NCI-H187 treated with DMSO at 0.1 percent for 48 hours (cell line): ENCODE measurements around the gene MIER2.

Experiments used
- DNase-seq: peaks from one replicate; lab custom pipeline; 2025; lab: John Stamatoyannopoulos, UW

Gene MIER2

DNA sequence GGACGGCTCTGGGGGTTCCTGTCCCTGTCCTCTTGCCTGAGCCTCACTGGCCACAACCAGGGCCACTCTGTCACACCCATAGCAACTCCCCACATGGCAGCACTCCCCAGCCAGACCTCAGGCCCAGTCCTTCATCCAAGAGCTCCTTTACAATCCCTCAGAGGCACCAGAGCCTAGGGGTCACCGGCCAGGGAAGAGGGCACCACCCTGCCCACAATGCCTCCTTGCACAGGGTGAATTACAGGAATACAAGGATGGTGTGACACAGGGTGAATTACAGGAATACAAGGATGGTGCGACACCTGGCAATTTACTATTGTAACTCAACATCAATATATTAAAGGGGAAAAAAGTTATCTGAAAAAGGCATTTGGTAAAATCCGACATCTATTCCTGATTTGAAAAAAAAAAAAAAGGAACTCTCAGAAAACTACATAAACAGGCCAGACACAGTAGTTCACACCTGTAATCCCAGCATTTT lies 16.5 kb downstream of the MIER2 start:
- no peak for DNase-seq

DNA sequence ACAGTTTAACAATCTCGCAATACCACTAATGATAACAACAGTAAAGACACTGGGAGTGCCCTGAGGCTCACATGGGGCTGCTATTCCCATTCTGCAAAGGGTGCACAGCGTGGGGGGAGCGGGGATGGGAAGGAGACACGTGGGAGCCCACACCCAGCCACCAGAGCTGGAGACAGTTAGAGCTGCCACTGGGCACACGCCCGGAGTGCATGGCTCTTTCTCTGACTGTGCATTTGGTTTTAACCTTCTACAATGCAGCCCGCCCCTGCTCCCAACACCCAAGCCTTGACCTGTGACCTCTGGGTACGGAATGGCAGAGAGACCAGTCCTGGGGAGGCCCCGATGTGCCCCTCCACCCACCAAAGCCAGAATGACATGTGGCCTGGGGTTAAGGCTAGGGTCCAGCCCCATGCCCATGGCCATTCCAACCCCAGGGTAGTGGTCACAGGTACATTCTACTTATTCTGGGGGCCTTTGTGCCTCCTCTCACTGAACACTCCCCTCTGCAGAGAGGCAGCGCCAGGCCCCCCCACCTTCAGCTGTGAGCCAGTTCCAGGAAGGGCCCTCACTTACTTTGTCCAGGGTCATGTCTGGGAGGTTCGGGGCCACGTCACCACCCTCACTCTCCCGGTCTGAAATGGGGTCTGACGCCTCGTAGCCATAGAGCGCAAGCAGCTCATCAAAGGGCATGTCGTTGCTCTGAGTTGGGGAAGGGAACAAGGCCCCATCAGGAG lies 17.1 kb downstream of the MIER2 start:
- no peak for DNase-seq

DNA sequence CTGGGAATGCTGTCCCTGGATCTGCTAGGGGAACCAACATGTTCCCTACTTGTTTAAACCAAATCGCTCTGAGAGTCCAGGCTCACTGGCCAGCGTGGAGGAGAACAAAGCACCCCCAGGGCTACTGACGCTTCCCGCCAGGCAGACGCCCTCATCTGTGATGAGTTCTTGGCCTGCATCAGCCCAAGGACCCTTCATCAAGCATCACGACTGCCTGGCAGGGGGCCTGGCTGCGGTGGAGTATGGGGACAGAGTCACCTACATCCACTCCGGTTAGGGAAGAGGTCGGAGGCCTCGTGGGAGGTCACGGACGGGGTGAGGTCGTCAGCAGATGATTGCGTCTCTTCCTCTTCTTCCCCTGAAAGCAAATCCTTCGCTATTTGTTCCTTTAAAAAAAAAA lies 17.7 kb downstream of the MIER2 start:
- DNase-seq: no peak

DNA sequence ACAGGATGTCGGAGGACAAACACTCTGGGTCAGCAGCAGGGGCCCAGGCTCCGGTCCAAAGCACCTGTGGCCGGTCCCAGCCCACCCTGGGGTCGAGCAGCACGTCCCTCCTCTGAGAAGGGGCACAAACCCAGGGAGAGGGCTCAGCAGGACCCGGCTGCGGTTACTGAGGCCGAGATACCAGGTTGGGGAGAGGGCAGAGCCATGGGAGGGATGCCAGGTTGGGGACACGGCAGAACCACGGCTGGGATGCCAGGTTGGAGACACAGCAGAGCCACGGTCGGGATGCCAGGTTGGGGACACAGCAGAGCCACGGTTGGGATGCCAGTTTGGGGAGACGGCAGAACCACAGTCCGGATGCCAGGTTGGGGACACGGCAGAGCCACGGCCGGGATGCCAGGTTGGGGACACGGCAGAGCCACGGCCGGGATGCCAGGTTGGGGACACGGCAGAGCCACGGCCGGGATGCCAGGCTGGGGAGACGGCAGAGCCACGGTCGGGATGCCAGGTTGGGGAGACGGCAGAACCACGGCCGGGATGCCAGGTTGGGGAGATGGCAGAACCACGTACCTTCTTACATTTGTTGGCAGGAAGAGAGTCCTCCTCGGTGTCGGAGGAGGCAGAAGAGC lies 18.5 kb downstream of the MIER2 start:
- DNase-seq: no peak

DNA sequence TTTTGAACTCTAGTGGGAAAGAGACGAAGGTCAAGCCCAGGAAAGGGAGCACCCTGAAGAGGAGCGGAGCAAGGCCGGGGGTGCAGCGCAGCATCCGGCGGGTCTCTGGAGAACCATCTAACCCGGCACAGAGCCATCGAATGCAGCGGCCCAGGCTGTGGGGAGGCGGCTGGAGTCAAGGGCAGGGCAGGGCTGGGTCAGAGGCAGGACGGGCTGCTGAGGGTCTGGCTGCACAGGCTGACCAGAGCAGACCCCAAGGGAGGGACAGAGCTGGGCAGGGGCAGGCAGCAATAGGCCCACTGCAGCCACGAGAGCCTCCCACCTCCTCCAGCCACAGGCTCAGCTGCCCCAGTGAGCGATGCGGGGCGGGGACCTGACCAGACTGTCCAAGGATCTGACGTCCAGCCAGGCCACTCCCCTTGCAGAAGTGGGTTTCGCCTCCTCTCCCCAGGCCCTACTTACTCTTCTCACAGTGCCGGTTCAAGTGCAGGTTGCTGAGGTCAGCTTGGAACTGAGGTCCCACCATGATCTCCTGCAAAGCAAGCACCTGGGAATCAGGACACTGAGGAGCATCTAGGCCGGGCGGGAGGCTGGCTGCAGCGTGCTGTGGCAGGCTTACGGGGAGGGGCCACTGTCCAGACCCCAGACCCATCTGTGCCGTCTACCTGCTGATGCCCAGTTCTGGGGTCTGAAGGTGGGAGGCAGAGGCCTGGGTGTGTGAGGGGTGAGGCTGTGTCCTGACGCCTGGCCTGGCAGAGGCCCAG lies 19.2 kb downstream of the MIER2 start:
- DNase-seq: no peak

DNA sequence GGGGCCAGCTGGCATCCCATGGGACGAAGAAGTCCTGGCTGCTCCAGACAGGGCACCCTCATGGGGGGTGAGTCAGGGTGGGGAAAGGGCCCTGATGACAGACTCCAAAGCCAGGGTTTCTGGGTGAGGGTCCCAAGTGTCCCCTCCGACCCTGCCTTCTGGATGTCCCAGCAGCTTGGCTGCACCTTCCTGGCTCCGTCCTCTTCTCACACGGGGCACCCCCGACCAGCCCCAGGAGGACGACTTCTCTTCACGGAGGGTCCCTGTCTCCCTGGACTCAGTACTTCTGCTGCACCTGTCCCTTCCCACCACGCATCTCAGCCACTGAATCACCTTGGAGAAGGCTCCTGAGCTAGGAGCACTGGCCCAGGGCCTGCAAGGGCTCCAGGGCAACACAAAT lies 19.9 kb downstream of the MIER2 start:
- DNase-seq: no peak

DNA sequence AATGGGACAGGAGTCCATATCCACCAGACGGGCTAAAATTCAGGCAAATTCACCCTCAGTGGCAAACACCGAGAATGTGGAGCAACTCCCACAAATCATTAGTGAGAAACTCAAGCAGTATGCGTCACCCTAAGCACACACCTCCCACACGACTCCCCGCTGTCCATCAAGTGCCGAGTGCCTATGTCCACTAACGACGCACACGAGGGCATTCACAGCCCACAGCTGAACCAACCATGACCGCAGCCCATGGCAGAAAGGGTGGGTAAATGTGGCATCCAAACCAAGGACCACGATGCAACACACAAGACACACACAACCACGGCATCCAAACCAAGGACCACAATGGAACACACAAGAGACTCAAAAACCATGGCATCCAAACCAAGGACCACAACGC lies 22.0 kb downstream of the MIER2 start:
- DNase-seq: no peak

DNA sequence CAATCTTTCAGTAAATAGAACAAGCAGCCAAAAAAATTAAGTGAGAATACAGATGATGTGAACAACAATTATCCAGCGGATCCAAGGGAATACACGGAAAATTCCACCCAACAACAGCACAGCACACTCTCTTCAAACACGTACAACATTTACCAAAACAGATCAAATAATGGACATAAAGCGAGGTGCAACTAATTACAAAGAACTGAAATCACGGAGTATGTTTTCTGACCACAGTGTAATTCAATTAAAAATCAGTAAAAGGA lies 26.2 kb downstream of the MIER2 start:
- no peak for DNase-seq

DNA sequence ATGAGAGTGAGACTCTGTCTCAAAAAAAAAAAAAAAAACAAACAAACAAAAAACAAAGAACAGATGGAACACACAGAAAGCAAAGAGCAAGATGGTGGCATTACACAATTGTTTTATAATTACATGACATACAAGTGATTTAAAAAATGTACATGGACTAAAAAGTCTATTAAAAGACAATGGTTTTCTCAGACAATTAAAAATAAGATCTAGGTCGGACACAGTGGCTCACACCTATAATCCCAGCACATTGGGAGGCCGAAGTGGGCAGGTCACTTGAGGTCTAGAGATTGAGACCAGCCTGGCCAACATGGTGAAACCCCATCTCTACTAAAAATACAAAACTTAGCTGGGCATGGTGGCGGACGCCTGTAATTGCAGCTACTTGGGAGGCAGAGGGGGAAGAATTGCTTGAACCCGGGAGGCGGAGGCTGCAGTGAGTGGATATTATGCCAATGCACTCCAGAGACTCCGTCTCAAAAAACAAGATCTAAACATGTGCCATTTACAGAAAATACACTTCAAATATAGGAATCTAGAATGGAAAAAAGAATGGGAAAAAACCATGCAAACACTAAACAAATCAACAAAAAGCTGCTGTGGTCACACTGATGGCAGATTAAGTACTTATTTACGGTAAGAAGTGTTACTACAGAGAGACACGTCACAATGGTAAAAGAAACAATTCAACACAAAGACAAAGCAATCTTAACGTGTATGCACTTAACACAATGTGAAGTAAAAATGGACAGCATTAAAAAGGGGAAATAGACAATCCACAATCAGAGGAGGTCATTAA lies 26.7 kb downstream of the MIER2 start:
- DNase-seq: no peak

DNA sequence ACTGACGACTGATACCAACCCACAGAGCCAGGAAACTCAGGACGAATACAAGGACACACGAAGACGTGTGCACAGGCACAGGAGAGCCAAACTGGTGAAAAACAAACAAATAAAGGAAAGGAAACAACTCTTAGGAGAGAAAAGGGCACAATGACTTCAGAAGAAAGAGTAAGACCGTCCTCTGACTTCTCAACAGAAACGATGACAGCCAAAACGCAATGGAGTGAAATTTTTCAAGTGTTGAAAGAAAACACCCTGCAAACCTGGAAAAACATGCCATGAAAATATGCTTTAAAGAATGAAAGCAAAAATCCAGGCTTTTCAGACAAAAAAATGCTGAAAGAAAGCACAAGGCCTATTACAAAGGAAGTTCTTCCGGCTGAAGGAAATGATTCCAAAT lies 28.8 kb downstream of the MIER2 start:
- DNase-seq: no peak

DNA sequence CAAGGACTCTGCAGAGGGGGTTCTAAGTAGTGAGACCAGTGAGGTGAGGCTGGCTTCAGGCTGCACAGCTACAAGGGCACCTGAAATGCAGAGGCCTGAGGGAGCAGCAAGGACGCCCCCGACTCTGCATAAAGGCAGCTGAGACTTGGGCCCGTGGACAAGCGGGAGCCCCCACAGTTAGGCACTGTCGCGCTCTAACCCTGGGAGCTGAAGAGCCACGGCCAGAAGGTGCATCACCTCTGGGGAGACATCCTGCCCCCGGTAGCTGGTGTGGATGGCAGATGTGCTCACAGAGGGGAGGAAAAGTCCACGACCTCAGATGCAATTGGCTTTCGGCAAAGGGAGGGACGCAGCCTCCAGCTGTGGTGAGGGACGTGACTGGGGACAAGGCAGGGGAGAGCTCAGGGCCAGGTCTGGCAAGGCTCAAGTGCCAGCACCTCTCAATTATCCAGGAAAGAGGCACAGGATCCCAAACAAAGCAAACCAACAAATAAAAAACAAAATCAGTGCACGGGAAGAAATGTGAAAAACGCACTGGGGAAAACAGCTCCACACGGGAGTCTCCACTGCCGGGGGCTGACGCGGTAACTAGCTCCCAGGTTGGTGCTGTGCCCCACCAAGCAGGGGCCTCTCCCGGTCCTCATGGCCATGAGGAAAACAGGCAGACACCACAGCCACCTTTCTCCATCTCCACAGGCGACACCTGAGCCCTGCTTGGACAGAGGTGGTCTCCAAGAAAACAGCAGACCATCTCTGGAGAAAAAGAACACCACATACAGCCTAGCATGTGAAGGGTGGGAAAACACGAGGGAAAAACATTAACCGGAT lies 30.4 kb downstream of the MIER2 start:
- DNase-seq: no peak

DNA sequence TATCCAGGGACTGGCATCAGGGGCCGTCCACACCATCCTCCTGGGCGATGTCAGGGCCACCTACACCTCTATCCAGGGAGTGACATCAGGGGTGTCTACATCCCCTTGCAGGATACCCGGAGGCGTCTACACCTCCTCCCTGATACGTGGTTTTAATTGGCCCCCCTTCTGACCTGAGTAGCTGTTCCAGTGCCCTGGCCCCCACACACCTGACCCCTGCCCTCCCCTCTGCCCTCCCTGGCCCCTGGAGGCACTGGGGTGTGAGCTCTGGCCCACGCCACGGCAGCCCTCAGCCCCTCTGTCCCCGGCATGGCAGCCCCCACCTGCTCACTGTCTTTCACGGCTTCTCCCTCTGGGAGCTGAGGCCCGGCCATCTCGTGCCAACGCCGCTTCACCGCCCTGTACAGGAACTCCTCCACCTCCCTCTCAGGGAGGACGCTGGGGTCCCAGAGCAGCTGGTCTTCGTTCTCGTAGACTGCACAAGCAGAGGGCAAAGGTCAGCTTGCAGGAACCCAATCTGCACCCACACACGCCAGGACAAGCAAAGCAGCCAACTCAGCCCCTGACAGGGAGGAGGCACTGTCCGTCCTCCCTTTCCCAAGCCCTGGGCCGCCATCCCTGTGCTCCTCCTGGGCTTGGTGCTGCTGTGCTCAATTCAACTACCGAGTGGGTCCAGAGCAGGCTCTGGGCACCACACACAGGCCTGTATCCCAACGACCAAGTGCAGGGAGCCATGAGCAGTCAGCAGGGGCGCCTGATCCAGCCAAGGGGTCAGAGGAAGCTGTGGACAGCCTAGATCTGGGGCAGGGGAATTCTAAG lies 31.2 kb downstream of the MIER2 start:
- DNase-seq: no peak

DNA sequence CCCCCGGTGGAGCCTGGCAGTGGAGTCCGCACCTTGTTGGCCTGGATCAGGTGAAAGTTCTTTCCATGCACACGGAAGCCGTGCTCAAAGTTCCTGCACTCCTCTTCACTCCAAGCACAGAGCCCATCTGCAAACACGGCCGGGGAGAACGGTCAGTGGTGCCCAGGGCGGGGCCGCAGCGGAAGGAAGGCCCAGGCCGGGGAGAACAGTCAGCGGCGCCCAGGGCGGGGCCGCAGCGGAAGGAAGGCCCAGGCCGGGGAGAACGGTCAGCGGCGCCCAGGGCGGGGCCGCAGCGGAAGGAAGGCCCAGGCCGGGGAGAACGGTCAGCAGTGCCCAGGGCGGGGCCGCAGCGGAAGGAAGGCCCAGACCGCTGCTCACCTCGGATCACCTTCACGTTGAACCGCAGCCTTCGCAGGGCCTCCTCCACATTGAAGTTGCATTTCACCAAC lies 32.8 kb downstream of the MIER2 start:
- no peak for DNase-seq

DNA sequence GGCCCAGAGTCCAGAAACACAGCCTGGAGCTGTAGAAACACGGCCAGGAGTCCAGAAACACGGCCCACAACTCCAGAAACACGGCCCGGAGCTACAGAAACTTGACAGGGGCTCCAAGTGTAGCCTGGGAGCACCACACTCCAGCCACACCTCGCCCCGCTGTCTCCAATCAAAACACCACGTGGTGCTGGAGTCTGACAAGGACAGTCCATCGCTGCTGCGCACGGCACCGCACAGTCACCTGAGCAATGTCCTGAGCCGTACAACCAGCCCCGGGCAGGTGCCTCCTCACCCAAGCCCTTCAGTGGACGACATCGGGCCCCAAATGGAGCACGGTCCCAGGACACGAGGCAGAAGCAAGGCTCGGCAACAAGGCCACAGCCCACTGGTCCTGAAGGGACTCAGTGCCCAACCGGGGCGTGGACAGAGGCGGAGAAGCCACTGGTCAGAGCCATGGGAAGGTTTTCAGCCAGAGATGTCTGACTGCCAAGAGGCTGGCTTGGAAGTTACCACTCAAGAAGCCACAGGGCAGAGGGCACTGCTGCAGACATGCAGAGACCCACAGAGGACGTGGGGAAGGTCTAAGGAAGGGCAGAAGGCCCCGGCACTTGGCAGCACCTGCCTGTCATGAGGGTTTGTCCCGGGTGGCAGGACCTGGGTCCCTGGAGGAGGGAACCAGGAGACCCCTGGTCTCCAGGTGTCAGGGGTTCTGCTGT lies 33.7 kb downstream of the MIER2 start:
- no peak for DNase-seq

DNA sequence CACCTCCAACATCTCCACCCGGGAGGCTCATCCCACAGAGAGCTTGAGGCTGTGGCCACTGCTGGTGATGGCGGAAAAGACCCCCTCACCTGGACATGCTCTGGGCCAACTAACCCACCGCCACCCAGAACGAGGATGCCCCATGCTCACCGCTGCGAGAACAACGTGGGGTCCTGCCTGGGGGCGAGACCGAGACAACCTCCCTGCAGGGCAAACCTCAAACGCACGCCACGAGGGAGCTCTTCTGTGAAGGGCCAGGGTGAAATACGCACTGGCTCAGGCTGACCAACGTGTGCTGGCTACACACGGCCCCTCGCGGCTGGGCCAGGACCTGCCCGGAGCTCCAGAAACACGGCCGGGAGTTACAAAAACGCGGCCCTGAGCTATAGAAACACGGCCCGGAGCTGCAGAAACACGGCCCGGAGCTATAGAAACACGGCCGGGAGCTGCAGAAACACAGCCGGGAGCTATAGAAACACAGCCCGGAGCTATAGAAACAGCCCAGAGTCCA lies 34.4 kb downstream of the MIER2 start:
- no peak for DNase-seq

DNA sequence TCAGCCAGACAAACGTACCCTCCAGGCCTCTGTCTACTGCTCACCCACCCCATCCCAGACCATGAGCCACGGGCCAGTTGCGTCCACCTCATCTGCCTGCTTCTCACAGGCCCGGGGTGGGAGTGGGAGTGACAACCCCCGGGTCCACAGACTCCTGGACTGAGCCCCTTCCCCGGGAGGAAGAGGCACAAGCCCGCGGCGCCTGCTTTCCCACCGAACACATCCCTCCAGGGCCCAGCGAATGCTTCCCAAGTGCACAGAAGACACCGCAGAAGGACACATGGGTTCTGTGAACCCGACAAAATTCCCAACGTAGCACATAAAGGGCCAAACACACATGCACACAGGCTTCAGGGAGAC lies 35.4 kb downstream of the MIER2 start:
- DNase-seq: no peak

DNA sequence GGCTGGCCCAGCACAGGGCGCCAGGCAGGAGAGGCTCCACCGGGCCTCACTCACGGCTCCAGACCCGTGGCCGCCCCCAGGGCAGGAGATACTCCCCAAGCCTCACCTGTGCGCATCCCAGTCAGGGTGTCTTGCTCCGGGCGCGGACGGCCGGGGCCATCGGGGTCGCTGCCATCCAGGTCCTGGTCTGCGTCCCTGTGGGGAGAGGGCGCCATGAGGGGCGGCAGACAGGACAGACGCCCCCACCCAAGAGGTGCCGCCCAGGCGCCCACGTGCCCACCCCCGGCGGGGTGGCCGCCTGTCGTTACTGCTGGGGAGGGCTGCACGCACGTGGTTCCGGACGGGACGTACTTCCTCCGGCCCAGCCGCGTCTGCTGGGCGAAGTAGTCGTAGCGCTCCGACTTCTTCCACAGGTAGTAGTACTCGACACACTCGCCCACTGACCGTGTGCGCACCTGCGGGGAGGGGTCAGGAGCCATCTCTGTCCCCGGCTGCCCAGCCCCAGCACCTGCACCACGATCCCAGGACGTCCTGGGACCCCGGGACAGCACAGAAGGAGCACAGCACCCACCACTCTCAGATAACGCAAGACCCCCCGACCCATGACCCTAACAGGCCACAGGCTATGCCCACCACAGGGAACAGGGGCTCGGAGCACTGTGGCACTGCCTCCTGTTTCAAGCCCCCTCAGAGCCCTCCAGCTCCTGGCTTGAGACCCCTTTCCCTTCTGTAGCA lies 36.0 kb downstream of the MIER2 start:
- DNase-seq: no peak

DNA sequence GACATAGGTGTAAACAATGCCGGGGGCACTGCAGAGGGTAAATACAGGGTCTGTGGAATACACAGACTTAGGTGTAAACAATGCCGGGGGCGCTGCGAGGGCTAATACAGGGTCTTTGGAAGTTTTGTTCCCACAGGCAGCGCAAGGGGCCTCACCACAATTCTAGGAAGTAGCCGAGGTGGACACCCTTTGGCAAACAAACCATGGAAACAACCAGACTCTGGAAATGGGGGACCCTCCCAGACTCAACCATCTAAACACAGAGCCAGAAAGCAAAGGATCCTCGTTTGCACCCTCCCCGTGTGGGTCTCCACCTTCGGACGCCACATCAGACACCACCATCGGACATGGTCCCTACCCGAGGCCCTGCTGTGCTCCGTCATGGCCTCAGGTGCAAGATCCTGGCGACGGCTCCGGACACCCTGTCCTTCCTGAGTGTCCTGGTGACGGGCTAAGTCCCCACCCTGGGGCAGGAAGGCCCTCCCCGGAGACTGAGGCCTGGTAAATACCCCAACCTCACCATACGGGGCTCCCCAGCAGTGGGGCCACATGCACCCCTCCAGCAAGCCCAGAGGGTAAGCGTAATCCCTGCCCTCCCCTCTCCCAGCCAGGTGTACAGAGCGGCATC lies 36.7 kb downstream of the MIER2 start:
- no peak for DNase-seq

DNA sequence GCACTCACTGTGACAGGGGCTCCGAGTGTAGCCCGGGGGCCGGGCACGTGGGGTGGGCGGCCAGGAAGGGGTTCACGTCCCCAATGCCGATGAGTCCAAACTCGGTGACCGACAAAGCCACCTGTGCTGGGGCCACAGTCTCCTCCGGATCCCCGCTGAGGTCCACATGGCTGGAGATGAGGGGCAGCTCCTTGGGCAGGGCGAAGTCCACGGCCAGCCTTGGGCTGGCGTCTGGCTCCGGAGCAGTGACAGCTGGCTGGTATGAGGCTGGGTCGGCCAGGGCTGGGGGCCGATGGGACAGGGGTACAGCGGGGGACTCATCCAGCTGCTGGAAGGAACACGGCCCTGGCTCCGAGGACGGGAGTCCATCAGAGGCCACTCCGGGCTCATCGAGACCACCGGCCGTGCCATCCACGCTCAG lies 37.5 kb downstream of the MIER2 start:
- no peak for DNase-seq
